Measurements from ENCODE around the gene RPL18.
"Not testable (repeated sequence)": the region's sequence is repeated elsewhere in the genome, so short reads cannot be mapped to it uniquely, and the experiment has no call there.

Gene RPL18

DNA sequence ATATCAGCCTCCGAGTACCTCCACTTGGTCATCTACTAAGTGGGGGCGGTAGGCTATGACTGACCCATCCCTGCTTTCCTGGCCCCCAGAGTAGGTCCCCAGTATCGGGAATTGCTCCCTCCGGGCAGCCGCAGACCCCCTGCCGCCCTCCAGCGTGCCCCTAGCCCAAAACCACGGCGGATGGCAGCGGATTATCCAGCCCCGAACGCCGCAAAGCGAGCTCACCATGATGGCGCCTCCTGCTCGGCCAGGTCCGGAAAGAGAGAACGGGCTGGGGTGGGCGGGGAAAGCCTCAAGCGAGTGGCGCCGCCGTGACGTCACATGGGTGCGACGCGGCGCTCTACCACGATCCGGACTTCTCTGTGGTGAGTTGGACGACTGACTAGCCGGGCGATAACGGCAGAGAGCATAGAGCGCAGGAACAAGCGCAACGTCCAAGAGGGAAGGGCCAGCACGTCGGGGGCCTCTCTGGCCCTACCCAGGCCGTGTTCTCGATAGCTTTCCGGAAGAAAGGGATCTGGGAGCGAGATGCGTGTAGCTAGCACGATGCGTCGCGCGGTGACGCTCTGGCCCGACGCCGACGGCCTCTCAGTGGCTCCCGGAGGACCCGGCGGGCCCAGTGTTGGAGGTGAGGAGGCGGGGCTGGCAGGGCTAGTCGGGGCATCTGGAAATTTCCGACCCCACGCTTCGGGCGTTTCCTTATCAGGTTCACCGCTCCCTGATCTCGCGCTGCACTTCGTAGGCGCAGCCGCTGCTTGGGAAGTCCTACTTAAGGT lies at the start of gene RPL18, which contains the start of gene SPHK2:
RPL18 (minus strand) TSS at position 263 of the 776 bp plus-strand sequence; CDS start at position 228, 35 bp downstream.
SPHK2 (plus strand) TSS at position 591 of the 776 bp plus-strand sequence. CDS start 1,009 bp downstream, outside the sequence.
- DNase-seq (ENCODE audit: low read depth), result peak; percentile 100

GRCh38 chr19:48668761-48669160 lies 49.8 kb upstream of the RPL18 start:
- DNase-seq (ENCODE audit: low read depth), result no peak

GRCh38 chr19:48668332-48668731 lies 49.4 kb upstream of the RPL18 start:
- DNase-seq (ENCODE audit: low read depth), result no peak

DNA sequence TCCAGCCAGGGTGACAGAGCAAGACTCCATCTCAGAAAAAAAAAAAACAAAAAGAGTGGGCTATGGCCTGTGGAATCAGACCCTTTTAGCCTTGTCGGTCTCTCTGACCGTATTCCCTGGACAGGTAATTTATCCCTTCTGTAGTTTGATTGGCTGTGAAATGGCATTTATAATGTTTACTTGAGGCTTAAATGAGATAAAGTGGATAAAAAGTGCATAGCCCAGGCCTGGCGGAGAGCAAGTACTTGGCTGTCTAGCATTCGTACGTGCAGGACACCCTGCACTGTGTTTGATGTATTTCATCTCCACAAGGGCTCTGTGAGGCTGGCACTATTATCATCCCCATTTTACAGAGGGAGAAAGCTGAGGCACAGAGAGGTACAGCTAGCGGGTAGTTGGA lies 46.8 kb upstream of the RPL18 start:
- DNase-seq (ENCODE audit: low read depth), result no peak

- DNase-seq (ENCODE audit: low read depth), result no peak
These were observed 45.5 kb upstream of the RPL18 start for GRCh38 chr19:48664476-48664875.

DNA sequence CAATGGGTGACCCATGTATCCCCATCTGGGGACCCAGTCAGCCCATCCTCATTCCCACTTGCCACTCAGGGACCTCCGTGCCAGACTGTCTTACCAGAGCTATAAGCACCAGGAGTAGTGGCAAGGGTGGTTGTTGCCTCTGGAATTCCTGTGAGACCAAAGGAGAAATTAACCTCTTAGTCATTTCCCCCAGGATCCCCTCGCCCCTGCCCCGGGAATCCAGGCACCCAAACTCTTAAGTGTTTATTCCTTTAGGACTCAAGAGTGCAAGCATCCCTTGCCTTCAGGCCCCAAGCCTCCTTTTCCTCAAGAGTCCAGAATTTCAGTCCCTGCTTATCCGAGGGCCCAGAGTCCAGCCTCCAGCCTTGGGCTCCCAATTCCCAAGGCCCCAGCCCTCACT lies 44.7 kb upstream of the RPL18 start:
- DNase-seq (ENCODE audit: low read depth), result no peak

- DNase-seq (ENCODE audit: low read depth), result no peak
These were observed 42.7 kb upstream of the RPL18 start for GRCh38 chr19:48661711-48662090.

DNA sequence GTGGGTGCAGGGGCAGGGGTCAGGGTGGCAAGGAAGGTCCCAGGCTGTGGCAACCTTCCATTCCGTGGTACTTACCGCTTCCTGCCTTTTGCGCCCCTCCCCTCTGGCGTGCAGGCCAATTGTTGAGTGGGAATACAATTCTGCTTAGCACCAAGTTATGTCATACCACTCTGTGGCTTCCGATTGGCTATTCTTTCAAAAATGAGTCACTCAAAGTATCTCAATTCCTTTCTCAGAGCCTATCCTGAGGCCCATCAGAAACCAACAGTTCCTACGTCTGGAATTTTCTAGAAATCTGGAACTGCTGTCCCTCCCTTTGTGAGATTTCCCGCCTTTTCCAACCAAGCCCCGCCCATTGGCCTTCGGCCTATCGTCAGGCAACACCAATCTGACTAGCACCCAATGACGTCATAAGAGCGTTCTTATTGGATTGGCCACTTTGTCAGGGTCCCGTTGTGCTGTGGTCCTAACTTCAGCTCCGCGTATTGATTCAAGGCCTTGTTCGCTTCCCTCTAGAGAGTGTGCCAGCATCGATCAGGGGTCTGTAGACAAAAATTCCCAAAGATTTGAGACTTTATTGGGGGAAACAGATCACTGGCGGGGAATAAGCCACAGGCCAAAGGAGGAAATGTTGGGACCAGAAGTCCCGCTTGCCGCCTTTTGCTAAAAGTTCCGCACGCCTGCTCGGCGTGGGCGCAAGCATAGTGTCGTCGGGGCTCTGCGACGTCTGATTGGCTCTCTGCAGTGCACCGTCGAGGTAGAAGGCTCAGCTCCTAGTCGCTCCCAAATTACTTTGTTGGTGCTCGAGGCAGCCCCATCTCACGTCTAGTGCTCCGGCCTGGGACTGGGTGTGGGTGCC lies 42.1 kb upstream of the RPL18 start:
- DNase-seq (ENCODE audit: low read depth), result peak; percentile 90

- no peak for DNase-seq (ENCODE audit: low read depth)
These were observed 40.8 kb upstream of the RPL18 start for GRCh38 chr19:48659768-48660167.

GRCh38 chr19:48658483-48658882 lies 39.5 kb upstream of the RPL18 start:
- DNase-seq (ENCODE audit: low read depth), result no peak

DNA sequence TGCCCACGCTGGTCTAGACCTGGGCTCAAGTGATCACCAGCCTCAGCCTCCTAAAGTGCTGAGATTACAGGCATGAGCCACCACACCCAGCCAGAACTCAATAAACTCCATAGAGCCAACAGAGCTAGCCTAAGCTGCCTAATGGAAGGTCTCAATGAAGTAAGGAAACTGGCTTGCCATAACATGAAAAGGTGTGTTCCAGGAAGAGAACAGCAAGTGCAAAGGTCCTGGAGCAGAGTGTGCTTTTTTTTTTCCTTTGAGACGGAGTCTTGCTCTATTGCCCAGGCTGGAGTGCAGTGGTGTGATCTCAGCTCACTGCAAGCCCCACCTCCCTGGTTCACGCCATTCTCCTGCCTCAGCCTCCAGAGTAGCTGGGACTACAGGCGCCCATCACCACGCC lies 38.9 kb upstream of the RPL18 start:
- not testable (repeated sequence) for DNase-seq (ENCODE audit: low read depth)

GRCh38 chr19:48656840-48657474 lies 38.0 kb upstream of the RPL18 start:
- DNase-seq (ENCODE audit: low read depth), result peak; percentile 90

DNA sequence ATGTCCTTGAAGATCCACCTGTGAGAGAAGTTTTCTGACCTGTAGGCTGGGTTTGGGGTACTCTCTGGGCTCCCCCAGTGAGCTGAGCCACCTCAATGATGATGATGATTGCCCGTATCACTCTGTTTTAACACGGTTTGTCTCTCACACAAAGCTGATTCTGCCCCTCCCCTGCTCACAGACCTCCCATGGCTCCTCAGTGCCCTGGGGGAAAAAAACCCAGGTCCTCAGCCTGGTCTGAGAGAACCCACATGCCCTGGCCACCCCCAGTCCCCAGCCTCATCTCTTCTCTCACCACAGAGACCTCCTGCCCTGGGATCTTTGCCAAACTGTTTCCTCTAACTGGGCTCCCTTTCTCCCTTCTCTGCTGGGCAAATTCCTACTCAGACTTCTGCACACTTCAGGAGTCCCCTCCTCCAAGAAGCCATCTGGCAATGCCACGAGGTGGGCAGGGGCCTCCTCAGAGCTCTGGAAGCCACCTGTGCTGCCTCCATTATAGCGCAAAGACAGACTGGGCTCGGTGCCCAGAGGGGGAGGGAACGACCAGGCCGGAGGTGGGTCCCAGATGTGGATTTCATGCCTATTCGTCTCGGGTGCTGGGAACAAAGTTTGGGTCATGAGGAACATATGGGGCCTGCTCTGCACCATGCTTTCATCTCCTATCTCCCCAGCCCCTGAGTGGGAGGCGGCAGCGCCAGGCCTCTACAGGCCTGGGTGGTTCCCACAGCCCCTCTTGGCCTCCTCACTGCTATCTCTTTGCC lies 35.5 kb upstream of the RPL18 start:
- no peak for DNase-seq (ENCODE audit: low read depth)

DNA sequence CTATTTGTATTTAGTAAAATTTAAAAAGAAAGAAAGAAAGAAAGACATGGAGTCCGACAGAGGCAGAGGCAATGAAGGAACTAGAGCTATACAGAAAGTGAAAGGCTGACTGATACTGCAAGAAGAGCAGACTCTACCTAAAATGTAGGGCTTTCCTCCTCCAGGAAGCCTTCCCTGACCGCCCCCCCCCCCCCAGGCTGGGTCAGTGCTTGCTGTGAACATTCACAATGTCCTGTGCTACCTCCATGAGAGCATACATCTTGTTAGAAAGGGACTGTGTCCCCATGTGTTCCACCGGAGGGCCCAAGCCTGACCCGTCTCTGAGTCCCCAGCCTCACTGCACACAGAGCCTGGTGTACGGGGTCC lies 32.7 kb upstream of the RPL18 start:
- DNase-seq (ENCODE audit: low read depth), result no peak

GRCh38 chr19:48650974-48651682 lies 32.1 kb upstream of the RPL18 start:
- no peak for DNase-seq (ENCODE audit: low read depth)

DNA sequence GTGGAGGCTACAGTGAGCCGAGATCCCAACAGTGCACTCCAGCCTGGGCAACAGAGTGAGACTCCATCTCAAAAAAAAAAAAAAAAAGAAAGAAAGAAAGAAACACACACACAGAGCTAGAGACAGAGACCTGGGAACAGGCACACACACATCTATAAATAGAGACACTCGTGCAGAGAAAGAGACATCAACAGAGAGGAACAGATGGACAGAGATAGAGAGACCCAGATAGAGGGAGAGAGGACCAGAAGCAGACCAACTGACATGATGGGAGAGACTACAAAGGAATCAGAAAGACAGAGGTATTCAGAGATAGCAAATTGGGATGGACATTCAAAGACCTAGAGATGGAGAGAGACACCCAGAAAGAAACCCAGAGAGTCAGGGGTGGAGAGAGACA lies 29.2 kb upstream of the RPL18 start:
- DNase-seq (ENCODE audit: low read depth), result no peak

GRCh38 chr19:48646722-48647216 lies 27.8 kb upstream of the RPL18 start:
- DNase-seq (ENCODE audit: low read depth), result no peak

DNA sequence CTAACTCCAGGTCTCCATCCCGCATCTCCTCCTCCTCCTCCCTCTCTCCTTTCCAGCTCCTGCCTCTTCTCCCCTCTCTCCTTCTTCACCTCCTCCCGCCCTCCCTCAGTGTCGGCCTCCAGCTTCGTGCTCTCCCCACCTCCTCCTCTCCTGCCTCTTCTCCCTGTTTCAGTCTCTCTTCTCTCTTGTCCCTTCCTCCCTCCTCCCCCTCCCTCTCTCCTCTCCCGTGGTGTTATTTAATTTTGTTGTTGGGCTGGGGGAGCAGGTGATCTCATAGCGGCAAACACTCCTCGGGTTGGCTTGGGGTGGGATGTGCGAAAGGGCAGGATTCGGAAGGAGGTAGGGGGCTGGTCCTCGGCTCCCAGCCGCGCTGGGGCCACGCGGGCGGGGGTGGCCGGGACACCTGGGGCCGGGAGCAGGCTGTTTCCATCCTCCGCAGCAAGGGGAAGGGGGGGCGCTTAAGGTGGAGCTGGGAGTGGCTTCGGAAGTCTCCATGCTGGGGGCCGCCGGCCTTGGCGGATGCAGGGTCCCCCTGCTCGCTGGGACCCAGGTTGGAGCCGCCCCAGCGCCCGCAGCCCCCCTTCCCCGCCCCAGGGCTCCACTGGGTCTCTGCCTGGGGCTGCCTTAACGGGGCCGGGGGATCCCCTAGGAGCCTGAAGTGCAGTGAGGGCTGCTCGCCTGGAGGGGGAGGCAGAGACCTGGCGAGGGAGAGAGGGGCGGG lies 27.2 kb upstream of the RPL18 start, which contains the start of gene CA11:
CA11 (minus strand) TSS at position 187 of the 721 bp plus-strand sequence. CDS start 555 bp downstream, outside the sequence.
- DNase-seq (ENCODE audit: low read depth), result peak; percentile 84

DNA sequence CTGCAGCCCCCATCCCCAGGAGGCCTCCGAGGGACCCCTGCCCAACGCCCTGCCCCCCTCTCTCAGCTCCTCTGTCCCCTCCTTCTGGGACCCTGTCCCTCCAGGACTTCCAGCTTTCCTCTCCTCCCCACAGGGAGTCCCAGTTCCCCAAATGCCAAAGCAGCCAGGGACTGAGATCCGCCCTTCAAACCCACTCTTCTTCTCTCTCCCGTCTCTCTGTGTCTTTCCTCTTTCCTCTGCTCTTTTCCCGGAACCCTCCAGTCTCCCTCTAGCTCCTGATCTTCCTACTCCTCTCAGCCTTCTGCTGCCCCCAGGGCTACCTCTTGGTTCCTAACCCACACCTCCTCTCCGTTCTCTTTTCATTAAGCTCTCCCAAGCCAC lies 26.6 kb upstream of the RPL18 start:
- DNase-seq (ENCODE audit: low read depth), result peak; percentile 32

Measured in EH (cell line).